ENCODE results near the gene ERN2. TPM values are rescaled to one million over a fixed set of nuclear protein-coding genes. Genes with fewer than 3 reads are reported as not detected.

The ERN2 gene
- total and polyA plus RNA-seq, 9 of the 15 experiments (the other 6 are each of a cell fraction or from before 2014, with no cell fraction given) = 0.07 to 1.5 (median 0.51) TPM; not detected in 3

GRCh38 chr16:23679274-23679985 is 33.6 kb downstream of the ERN2 start (continued):
- TF ChIP-seq GTF3C2 (IDR thresholded peaks at IDR 0.05; ENCODE audit: borderline replicate concordance, extremely low read depth, insufficient read length) = no peak
- TF ChIP-seq TAL1 (IDR thresholded peaks at IDR 0.05) = no peak
- TF ChIP-seq RBM39 (optimal IDR thresholded peaks at IDR 0.05; ENCODE audit: low read depth, low read length) = no peak
- no peak for TF ChIP-seq XRCC3 (IDR thresholded peaks at IDR 0.05)
- no peak for TF ChIP-seq ZBTB26 (CRISPR knock-in tag; IDR thresholded peaks at IDR 0.05)
- TF ChIP-seq ZNF644 (tag; IDR thresholded peaks at IDR 0.05; ENCODE audit: low read depth) = no peak
- TF ChIP-seq ZNF212 (CRISPR knock-in tag; IDR thresholded peaks at IDR 0.05) = no peak
- peak; percentile 49; the same call in 1 of the 2 replicates for TF ChIP-seq CREB3L1 (IDR thresholded peaks at IDR 0.05; ENCODE audit: borderline replicate concordance, low read depth)
- TF ChIP-seq CBX5 (IDR thresholded peaks at IDR 0.05; ENCODE audit: borderline replicate concordance, low read depth) = no peak
- no peak; a peak in 1 of 4 replicates for TF ChIP-seq SIN3A (IDR thresholded peaks at IDR 0.05; ENCODE audit: borderline replicate concordance in 2 of 2, control insufficient read depth in 1 of 2, low read depth in 2 of 2, low read length in 2 of 2)
- TF ChIP-seq HDAC2 (IDR thresholded peaks at IDR 0.05) = peak; percentile 52
- TF ChIP-seq BACH1 (tag; IDR thresholded peaks at IDR 0.05) = no peak
- TF ChIP-seq TCF7 (IDR thresholded peaks at IDR 0.05; ENCODE audit: borderline replicate concordance) = no peak
- TF ChIP-seq CEBPB (tag; IDR thresholded peaks at IDR 0.05) = no peak
- TF ChIP-seq ESRRA (IDR thresholded peaks at IDR 0.05; ENCODE audit: borderline replicate concordance, low read depth) = no peak
- peak; percentile 69 for TF ChIP-seq RBFOX2 (IDR thresholded peaks at IDR 0.05; ENCODE audit: low read depth, low read length)
- no peak for TF ChIP-seq ZFP36 (IDR thresholded peaks at IDR 0.05; ENCODE audit: low read depth, low read length, partially characterized antibody)
- TF ChIP-seq POLR2G (IDR thresholded peaks at IDR 0.05; ENCODE audit: low read depth, low read length) = no peak
- TF ChIP-seq USF1 (CRISPR knock-in tag; IDR thresholded peaks at IDR 0.05) = no peak
- 0 out of 4 replicates have a peak, but pooled peaks of 1 of the 2 experiments have one; percentile 27 for TF ChIP-seq FOXA3 (CRISPR knock-in tag; conservative IDR thresholded peaks at IDR 0.05 in 1 of 2, IDR thresholded peaks at IDR 0.05 in 1 of 2)
- no peak for TF ChIP-seq PHB (CRISPR knock-in tag; IDR thresholded peaks at IDR 0.05)
- no peak for TF ChIP-seq ZKSCAN8 (CRISPR knock-in tag; IDR thresholded peaks at IDR 0.05)
- TF ChIP-seq ZC3H8 (IDR thresholded peaks at IDR 0.05) = no peak
